BE2C (cell line): ENCODE measurements around the gene RBM22.

Source experiments
- DNase-seq: peaks from one replicate; pipeline ENCODE4 v3.0.0-alpha.2; 2020
- H3K27me3 ChIP-seq: fragments of 250-450 bp; sonication (Bioruptor Pico); 2 replicates; pipeline ENCODE4 v1.5.1; 2020; ENCODE audit warnings: mild to moderate bottlenecking
- H3K36me3 ChIP-seq: fragments of 250-450 bp; sonication (Bioruptor Pico); 2 replicates; pipeline ENCODE4 v1.5.1; 2020; ENCODE audit warnings: mild to moderate bottlenecking
- H3K4me1 ChIP-seq: fragments of 250-450 bp; sonication (Bioruptor Pico); 2 replicates; pipeline ENCODE4 v1.5.1; 2020
- H3K4me3 ChIP-seq: 2 replicates; pipeline ENCODE4 v1.5.1; 2011; ENCODE audit warnings: low read depth, low read length
- H3K9me3 ChIP-seq: fragments of 250-450 bp; sonication (Bioruptor Pico); 2 replicates; pipeline ENCODE4 v1.5.1; 2020
- CTCF ChIP-seq: IDR thresholded peaks from 2 replicates; pipeline ENCODE4 v1.5.1; 2012; ENCODE audit warnings: mild to moderate bottlenecking, low read depth, low read length

The RBM22 gene

DNA sequence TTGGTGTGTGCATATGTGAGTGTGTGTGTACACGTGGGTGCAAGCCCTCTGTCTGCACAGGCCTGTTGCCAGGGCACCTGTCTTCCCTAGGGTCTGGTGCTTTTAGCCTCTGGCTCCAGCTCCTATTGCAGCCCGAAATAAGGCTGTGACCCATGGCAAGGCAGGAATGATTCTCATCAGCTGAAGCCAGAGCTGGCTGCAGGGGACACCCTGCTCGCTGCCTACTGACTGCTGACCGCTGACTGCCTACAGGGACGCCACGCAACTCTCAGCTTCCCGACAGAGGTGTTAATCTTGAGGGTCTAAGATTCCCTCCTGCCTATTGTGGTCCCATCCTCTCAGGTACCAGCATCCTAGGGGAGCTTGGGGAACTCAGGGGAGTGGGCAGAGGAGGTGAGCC lies 39.8 kb downstream of the RBM22 start, which contains the start of gene MYOZ3:
TSS of gene MYOZ3 (plus strand) at position 166 of the 400 bp plus-strand sequence. CDS start 1,691 bp downstream, outside the sequence.
- no peak for TF ChIP-seq CTCF
- Histone ChIP-seq H3K9me3 (no peaks in the 10 kb centered on the region), H3K4me3 (no peak within 1 kb of the TSS), H3K36me3 (no peaks in the 10 kb centered on the region), H3K4me1 (peaks cover 10% of the 10 kb centered on the region), H3K27me3 (no peaks in the 10 kb centered on the region)
- DNase-seq = no peak

DNA sequence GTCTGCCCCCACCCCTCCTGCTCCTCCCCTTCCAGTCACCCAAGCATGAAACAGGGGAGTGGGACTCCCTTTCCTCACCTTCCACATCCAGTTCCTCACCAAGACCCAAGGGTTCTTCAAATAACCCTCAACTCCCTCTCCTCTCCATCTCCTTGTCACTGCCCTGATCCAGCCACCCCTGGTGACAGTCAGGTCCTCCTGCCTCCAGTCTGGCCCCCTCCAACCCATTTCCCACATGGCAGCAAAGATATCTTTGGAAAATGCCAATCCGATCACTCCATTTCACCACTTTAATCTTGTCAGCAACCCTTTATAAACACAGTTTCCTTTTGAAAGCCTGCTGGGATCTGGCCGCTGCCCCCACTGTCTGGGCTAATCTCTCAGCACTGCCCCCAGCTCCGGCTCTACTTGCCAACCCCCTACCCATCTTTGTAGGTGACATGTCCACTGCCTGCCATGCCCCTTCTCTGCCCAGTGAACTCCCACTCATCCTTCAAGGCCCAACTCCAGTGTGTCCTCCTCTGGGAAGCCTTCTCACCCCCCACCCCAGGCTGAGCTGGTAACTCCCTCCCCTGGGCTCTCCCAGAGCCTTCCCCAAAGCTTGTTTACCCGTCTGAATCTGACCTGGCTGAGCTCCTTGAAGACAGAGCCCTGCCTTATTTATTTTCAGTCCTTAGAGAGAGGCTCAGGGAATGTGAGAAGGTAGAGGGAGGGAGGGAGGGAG lies 40.6 kb downstream of the RBM22 start:
- no peak for TF ChIP-seq CTCF
- no peak for DNase-seq

GRCh38 chr5:150659360-150660107 lies 41.3 kb downstream of the RBM22 start:
- Histone ChIP-seq H3K4me3 (no peak overlapping the region), H3K27me3 (no peaks in the 10 kb centered on the region), H3K36me3 (no peaks in the 10 kb centered on the region), H3K9me3 (no peaks in the 10 kb centered on the region), H3K4me1 (peaks cover 10% of the 10 kb centered on the region)
- DNase-seq = no peak
- no peak for TF ChIP-seq CTCF

More for the DNA sequence above, 40.6 kb downstream of the RBM22 start:
- Histone ChIP-seq H3K27me3 (no peaks in the 10 kb centered on the region), H3K36me3 (no peaks in the 10 kb centered on the region), H3K9me3 (no peaks in the 10 kb centered on the region), H3K4me3 (no peak overlapping the region), H3K4me1 (peaks cover 10% of the 10 kb centered on the region)

GRCh38 chr5:150658699-150659265 lies 42.1 kb downstream of the RBM22 start:
- Histone ChIP-seq H3K4me3 (no peak overlapping the region), H3K36me3 (no peaks in the 10 kb centered on the region), H3K4me1 (peaks cover 10% of the 10 kb centered on the region), H3K27me3 (no peaks in the 10 kb centered on the region), H3K9me3 (no peaks in the 10 kb centered on the region)
- TF ChIP-seq CTCF = no peak
- no peak for DNase-seq

GRCh38 chr5:150658121-150658520 lies 42.7 kb downstream of the RBM22 start:
- Histone ChIP-seq H3K4me3 (no peak overlapping the region), H3K27me3 (no peaks in the 10 kb centered on the region), H3K36me3 (no peaks in the 10 kb centered on the region), H3K4me1 (peaks cover 11% of the 10 kb centered on the region), H3K9me3 (no peaks in the 10 kb centered on the region)
- DNase-seq = no peak
- TF ChIP-seq CTCF = no peak
